ENCODE results near the gene SOCS3.

The SOCS3 gene

GRCh38 chr17:78353834-78354233 lies 6.0 kb downstream of the SOCS3 start:
- no peak for DNase-seq (ENCODE audit: low read depth)
- no peak for TF ChIP-seq CTCF (IDR thresholded peaks at IDR 0.05; ENCODE audit: insufficient read depth, low read depth, low read length, missing control alignments)
- H3K4me3 ChIP-seq (ENCODE audit: low read depth, low read length): no peak overlapping the region

DNA sequence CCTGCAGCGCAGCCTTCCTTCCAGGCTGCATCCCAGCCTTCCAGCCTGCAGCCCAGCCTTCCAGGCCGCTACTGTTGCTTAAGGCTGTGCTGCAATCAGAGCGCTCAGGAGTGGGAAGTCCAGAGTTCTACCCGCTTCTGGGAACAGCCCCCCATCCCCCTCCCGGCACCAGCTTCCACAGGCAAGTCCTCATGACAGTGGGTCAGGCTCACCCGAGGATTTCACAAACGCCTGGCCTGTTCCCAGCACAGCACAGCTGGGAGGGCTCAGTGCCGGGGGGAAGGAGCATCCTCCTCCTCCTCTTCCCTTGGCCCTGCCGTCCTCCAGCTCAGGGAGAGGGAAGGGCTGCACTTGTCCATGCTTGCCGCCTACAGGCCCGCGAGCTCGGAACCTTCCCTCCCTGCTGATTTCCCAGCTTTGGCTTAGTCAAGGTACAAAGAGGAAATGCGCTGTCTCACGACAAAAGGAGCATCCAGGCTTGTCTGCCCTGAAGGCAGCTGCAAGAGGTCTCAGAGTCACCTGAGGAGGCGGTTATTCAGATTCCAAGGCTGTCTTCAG lies 8.3 kb downstream of the SOCS3 start:
- TF ChIP-seq CTCF (IDR thresholded peaks at IDR 0.05; ENCODE audit: insufficient read depth, low read depth, low read length, missing control alignments): no peak
- no peak for DNase-seq (ENCODE audit: low read depth)
- H3K4me3 ChIP-seq (ENCODE audit: low read depth, low read length): no peak overlapping the region

DNA sequence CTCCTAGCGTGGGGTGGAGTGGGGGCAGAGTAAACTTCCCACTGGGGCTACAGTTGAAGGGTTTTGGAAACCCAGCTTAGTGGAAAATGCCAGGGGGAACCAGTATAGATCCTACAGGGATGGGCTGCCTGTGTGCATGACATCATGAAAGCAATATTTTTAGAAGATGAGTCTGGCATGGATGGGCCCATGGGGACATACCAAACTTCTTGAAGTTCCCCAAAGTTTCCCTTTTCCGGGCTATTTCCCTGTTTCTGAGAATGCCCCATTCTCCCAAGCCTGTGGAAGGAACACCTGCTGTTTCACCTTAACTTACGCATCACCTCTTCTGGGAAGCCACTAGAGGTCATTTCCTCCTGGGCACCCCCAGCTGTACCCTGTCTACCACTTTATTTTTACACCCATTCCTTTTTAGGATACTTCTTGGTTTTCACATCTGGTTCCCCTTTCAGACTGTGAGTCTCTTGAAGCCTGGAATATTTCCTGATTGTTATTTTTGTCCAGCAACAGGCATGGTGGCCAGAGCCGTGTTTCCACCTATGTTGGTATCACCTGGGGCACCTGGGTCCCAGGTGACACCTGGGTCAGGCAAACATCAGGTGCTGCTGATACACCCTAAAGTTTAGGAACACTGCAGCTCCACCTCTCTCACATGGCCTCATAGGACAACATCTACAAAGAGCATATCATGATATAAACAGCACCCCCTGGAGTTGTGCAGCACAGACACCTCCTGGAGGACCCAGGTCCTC lies 9.8 kb downstream of the SOCS3 start:
- no peak for TF ChIP-seq CTCF (IDR thresholded peaks at IDR 0.05; ENCODE audit: insufficient read depth, low read depth, low read length, missing control alignments)
- H3K4me3 ChIP-seq (ENCODE audit: low read depth, low read length): no peak overlapping the region
- DNase-seq (ENCODE audit: low read depth): no peak

DNA sequence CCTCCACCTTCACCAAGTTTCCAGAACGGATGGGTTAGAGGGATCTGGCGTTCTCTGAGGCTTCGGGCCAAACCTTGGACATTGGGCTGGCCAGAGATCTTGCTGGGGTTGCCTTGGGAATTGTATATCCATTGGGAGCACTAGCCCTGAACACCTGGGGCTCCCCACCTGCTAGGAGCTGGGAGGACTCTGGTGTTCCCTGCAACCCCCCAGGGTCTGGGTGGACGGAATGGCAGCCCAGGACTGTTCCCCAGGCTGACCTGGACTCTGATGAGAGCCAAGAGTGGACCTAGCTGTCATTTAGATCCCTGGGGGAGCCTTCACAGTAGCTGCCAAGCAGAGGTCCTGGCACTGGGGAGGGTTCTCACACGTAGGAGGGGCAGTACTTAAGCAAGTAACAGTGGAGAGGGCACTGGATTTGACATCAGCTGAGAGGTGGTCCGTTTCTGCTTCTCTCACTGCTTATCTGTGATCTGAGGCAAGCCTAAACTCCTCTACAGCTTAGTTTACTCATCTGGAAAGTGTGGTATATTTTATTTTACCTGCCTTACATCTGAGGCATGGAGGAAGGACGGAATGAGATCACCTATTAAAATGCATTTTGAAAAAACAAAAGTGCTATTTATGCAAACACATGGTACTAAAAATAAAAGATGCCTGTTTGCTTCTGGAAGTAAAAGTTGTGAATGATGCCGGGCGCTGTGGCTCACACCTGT lies 11.7 kb downstream of the SOCS3 start:
- no peak for DNase-seq (ENCODE audit: low read depth)
- TF ChIP-seq CTCF (IDR thresholded peaks at IDR 0.05; ENCODE audit: insufficient read depth, low read depth, low read length, missing control alignments): no peak
- no peak overlapping the region for H3K4me3 ChIP-seq (ENCODE audit: low read depth, low read length)

DNA sequence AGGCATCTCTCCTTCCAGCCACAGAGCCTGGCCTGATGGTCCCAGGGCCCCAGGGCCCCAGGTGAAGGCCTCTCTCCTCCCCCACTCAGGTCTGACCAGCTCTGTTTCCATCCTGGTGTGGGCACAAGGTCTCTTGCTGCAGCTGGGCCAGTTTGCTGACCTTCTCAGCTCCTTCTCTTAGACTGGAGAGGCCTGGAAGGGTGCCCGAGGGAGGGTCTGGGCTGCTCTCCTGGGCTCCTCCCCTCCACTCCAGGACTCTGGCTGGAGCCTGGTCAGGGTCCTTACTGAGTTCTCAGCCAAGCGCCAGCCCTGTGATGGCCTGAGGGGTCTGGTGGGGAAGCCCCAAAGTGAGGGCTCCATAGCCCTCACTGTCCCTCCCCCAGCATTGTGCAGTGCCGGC lies 12.4 kb downstream of the SOCS3 start:
- no peak for DNase-seq (ENCODE audit: low read depth)
- no peak for TF ChIP-seq CTCF (IDR thresholded peaks at IDR 0.05; ENCODE audit: insufficient read depth, low read depth, low read length, missing control alignments)
- no peak overlapping the region for H3K4me3 ChIP-seq (ENCODE audit: low read depth, low read length)

DNA sequence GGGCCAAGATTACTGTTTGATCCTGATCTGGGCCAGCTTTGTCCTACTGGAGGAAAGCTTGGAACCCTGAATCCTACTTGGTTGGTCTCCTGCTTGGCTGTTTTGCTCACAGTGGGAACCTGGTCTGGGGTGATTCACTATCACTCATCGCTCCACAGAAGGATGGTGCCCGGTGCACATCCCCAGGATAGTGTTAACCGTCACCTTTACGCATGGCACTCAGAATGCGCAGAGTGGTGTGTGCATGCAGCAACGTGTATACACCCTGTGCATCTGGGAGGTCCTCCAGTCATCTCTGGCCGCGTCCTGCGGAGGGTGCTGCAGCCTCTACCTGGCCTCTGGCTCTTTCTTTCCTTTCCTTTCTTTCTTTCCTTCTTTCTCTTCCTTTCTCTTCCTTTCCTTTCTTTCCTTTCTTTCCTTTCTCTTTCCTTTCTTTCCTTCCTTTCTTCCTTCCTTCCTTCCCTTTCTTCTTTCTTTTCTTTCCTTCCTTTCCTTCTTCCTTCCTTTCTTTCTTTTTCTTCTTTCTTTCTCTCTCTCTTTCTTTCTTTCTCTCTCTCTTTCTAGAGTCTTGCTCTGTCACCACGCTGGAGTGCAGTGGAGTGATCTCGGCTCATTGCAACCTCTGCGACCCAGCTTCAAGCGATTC lies 13.1 kb downstream of the SOCS3 start:
- H3K4me3 ChIP-seq (ENCODE audit: low read depth, low read length): no peak overlapping the region
- TF ChIP-seq CTCF (IDR thresholded peaks at IDR 0.05; ENCODE audit: insufficient read depth, low read depth, low read length, missing control alignments): no peak
- DNase-seq (ENCODE audit: low read depth): no peak

Measured in GM12865 (cell line).